Natural killer cell (primary cell): ENCODE measurements around the gene CPNE9. TPM values are rescaled to one million over a fixed set of nuclear protein-coding genes. Genes with fewer than 3 reads are reported as not detected.
"Not testable (repeated sequence)": the region's sequence is repeated elsewhere in the genome, so short reads cannot be mapped to it uniquely, and the experiment has no call there.

Experiments
- ATAC-seq, 3 donors: fragments of 150-1000 bp in 2 of 3; fragments of 200-7000 bp in 1 of 3; cut with Tn5 transposase; 1 replicate in 1 of 3; 2 replicates in 2 of 3; pipeline ENCODE4 v1.10.0; 2021; ENCODE audit warnings: mild to moderate bottlenecking in 2 of 3, moderate library complexity in 2 of 3
- DNase-seq, 2 donors: peaks; one replicate each; pipeline versions ENCODE4 v3.0.0 to v3.0.0-alpha.2; 2013 to 2021; ENCODE audit warnings: mixed read lengths in 1 of 2
- H3K27ac ChIP-seq: one replicate; pipeline ENCODE4 v1.5.1; 2013; ENCODE audit warnings: mild to moderate bottlenecking, low read length
- H3K27me3 ChIP-seq: one replicate; pipeline ENCODE4 v1.6.1; 2013; ENCODE audit warnings: low read length; ENCODE audit not compliant: control insufficient read depth, insufficient read depth
- H3K36me3 ChIP-seq: one replicate; pipeline ENCODE4 v1.6.1; 2013; ENCODE audit warnings: low read length; ENCODE audit not compliant: control insufficient read depth, insufficient read depth
- H3K4me1 ChIP-seq: one replicate; pipeline ENCODE4 v1.6.1; 2013; ENCODE audit warnings: low read length; ENCODE audit not compliant: control insufficient read depth, insufficient read depth
- H3K4me3 ChIP-seq: one replicate; pipeline ENCODE4 v1.5.1; 2013; ENCODE audit warnings: low read length
- H3K9me3 ChIP-seq: one replicate; pipeline ENCODE4 v1.6.1; 2013; ENCODE audit warnings: low read length; ENCODE audit not compliant: control insufficient read depth, insufficient read depth
- H3K27ac Mint-ChIP-seq, 2 donors: one replicate each; pipeline ENCODE4 v1.8.0; 2022; ENCODE audit warnings: mild to moderate bottlenecking in 2 of 2, mixed read lengths in 2 of 2, moderate library complexity in 1 of 2
- H3K27me3 Mint-ChIP-seq, 2 donors: one replicate each; pipeline ENCODE4 v1.8.0; 2022; ENCODE audit warnings: low read depth in 2 of 2, mixed read lengths in 2 of 2
- H3K36me3 Mint-ChIP-seq: one replicate; pipeline ENCODE4 v1.8.0; 2022; ENCODE audit warnings: mixed read lengths
- H3K4me1 Mint-ChIP-seq, 2 donors: one replicate each; pipeline ENCODE4 v1.8.0; 2022; ENCODE audit warnings: mixed read lengths in 2 of 2
- H3K4me3 Mint-ChIP-seq: one replicate; pipeline ENCODE4 v1.8.0; 2022; ENCODE audit warnings: mild to moderate bottlenecking, moderate library complexity, mixed read lengths
- H3K9me3 Mint-ChIP-seq, 2 donors: one replicate each; pipeline ENCODE4 v1.8.0; 2022; ENCODE audit warnings: mixed read lengths in 2 of 2
- WGBS: methylation state at CpG from one replicate; pipeline ENCODE4 v1.1.7; 2013; ENCODE audit warnings: missing lambda C conversion rate; ENCODE audit not compliant: insufficient coverage; 5-methylcytosine and 5-hydroxymethylcytosine counted together
- intact Hi-C: fragments of 100-400 bp; cut with micrococcal nuclease; formaldehyde crosslinking; loops from one replicate; pipeline ENCODE4 v1.14.2; 2022
- total RNA-seq, 4 donors: library from RNA; stranded (reverse); fragments of 120-200 nt in 1 of 4; gene quantifications; one replicate each; pipeline versions ENCODE4 v1.2.3 to v1.2.4, GENCODE V29; 2013 to 2022
- TF ChIP-seq, protein P1 (sequence below): fragments of 200-600 bp; IDR thresholded peaks from one replicate; pipeline ENCODE4 v1.8.0; 2022; ENCODE audit warnings: antibody characterized with exemption

The CPNE9 gene
- total RNA-seq, 3 donors from 2014 or later (not counting 1 experiment from before 2014, with no cell fraction given): 0.43 to 0.49 TPM; not detected in 1

DNA sequence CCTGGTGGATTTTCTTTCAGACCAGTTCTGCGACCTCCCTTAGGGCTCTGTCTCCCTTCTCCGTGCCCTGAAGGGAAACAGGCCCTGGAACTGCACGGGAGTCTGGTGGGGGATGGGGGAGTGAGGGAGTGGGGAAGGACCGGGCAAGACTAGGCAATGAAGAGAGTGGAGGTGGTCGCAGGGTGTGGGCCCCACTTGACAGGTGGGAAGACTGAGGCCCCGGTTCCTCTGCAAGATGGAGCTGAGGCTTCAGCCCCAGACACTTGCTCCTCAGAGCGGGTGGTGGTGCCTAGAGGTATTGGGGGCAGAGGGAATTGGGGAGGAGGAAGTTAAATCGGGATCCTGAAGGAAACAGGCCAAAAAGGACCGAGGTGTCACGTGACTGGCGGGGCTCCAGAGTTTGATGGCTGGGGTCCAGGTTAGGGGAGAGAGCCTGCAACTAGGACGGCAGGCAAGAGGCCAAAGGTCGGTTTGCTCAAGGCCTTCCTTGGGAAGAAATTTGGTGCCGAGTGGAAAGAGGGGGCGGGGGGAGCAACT, 66.7 kb downstream of the CPNE9 start:
- ATAC-seq: peak in 1 of 3 donors; percentile 22
- Mint-ChIP-seq H3K27ac (peak overlapping the region in 1 of 2 donors; percentile 84), H3K36me3 (no peaks in the 10 kb centered on the region), H3K27me3 (no peaks in the 10 kb centered on the region), H3K4me1 (peaks cover 35 to 49% of the 10 kb centered on the region in 2 donors), H3K9me3 (no peaks in the 10 kb centered on the region), H3K4me3 (peak overlapping the region; percentile 86)
- no peak for DNase-seq
- Histone ChIP-seq H3K4me1 (peaks cover 36% of the 10 kb centered on the region), H3K27me3 (no peaks in the 10 kb centered on the region), H3K36me3 (no peaks in the 10 kb centered on the region), H3K9me3 (no peaks in the 10 kb centered on the region), H3K27ac (no peak overlapping the region), H3K4me3 (peak overlapping the region; percentile 31)
- WGBS: 38% methylated on average over 14 of the region's 15 CpGs
- TF ChIP-seq, protein P1, sequence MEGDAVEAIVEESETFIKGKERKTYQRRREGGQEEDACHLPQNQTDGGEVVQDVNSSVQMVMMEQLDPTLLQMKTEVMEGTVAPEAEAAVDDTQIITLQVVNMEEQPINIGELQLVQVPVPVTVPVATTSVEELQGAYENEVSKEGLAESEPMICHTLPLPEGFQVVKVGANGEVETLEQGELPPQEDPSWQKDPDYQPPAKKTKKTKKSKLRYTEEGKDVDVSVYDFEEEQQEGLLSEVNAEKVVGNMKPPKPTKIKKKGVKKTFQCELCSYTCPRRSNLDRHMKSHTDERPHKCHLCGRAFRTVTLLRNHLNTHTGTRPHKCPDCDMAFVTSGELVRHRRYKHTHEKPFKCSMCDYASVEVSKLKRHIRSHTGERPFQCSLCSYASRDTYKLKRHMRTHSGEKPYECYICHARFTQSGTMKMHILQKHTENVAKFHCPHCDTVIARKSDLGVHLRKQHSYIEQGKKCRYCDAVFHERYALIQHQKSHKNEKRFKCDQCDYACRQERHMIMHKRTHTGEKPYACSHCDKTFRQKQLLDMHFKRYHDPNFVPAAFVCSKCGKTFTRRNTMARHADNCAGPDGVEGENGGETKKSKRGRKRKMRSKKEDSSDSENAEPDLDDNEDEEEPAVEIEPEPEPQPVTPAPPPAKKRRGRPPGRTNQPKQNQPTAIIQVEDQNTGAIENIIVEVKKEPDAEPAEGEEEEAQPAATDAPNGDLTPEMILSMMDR: no peak
- intact Hi-C loops: no loop called here

DNA sequence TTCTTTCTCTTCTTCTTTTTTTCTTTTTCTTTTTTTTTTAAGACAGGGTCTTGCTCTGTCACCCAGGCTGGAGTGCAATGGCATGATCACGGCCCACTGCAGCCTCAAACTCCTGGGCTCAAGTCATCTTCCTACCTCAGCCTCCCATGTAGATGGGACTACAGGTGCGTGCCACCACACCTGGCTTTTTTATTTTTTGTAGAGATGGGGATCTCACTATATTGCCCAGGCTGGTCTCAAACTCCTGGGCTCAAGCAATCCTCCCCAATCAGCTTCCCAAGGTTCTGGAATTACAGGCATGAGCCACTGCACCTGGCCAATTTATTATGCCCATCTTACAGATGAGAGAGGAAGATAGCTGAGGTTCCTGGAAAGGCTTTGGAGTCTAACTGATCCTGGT, 67.4 kb downstream of the CPNE9 start:
- Mint-ChIP-seq H3K4me3 (peak overlapping the region; percentile 86), H3K4me1 (peaks cover 35 to 47% of the 10 kb centered on the region in 2 donors), H3K27ac (peak overlapping the region in 1 of 2 donors; percentile 84)
- H3K27me3 ChIP-seq, DNase-seq, H3K36me3 ChIP-seq, H3K27me3 Mint-ChIP-seq, H3K36me3 Mint-ChIP-seq, H3K27ac ChIP-seq, intact Hi-C loops, ATAC-seq, H3K9me3 Mint-ChIP-seq, H3K9me3 ChIP-seq, H3K4me3 ChIP-seq: not testable (repeated sequence)
- 100% methylated on average over 1 of the region's 2 CpGs for WGBS
- peaks cover 36% of the 10 kb centered on the region for H3K4me1 ChIP-seq

GRCh38 chr3:9776896-9777693, 73.5 kb downstream of the CPNE9 start:
- peaks cover 47% of the 10 kb centered on the region in 2 donors for H3K4me1 Mint-ChIP-seq
- peaks cover 4% of the 10 kb centered on the region for H3K36me3 ChIP-seq
- H3K27ac Mint-ChIP-seq: peak overlapping the region in 1 of 2 donors; percentile 16
- H3K4me1 ChIP-seq: peaks cover 45% of the 10 kb centered on the region
- WGBS: 93% methylated on average over 5 of the region's 5 CpGs
- H3K9me3 ChIP-seq: no peaks in the 10 kb centered on the region
- no peaks in the 10 kb centered on the region for H3K27me3 ChIP-seq
- DNase-seq (no peak), ATAC-seq (no peak)
- H3K27ac ChIP-seq: no peak overlapping the region
- H3K27me3 Mint-ChIP-seq: no peaks in the 10 kb centered on the region
- no peaks in the 10 kb centered on the region for H3K36me3 Mint-ChIP-seq
- intact Hi-C loops: no loop called here
- no peak overlapping the region for H3K4me3 Mint-ChIP-seq
- TF ChIP-seq, protein P1: no peak
- H3K4me3 ChIP-seq: no peak overlapping the region
- no peaks in the 10 kb centered on the region for H3K9me3 Mint-ChIP-seq

DNA sequence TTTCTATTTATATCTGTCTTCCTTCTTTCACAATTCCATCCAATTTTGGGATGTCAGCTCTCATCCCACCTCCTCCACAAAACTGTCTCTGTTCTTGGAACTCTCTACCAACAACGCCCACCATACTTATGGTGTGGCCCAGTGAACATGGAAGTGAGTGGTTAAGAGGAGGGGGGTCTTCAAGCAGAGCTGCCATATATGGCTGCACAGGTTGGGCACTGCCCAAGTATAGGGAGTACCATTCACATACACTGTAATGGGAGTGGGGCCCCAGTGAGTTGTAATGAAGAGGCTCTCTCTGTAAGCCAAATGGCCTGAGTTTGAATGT, 74.0 kb downstream of the CPNE9 start:
- Histone ChIP-seq H3K27ac (no peak overlapping the region), H3K9me3 (no peaks in the 10 kb centered on the region), H3K36me3 (peaks cover 8% of the 10 kb centered on the region), H3K27me3 (no peaks in the 10 kb centered on the region), H3K4me1 (peaks cover 49% of the 10 kb centered on the region), H3K4me3 (no peak overlapping the region)
- DNase-seq: no peak
- WGBS: no CpG with 5 or more reads among the region's 1 CpG
- intact Hi-C loops: no loop called here
- Mint-ChIP-seq H3K36me3 (no peaks in the 10 kb centered on the region), H3K27me3 (no peaks in the 10 kb centered on the region), H3K9me3 (no peaks in the 10 kb centered on the region), H3K4me3 (no peak overlapping the region), H3K4me1 (peaks cover 47 to 53% of the 10 kb centered on the region in 2 donors), H3K27ac (no peak overlapping the region)
- no peak for ATAC-seq
- TF ChIP-seq, protein P1: no peak
